Panc1 (cell line): ENCODE measurements around the gene ASB1. TPM values are rescaled to one million over a fixed set of nuclear protein-coding genes. Genes with fewer than 3 reads are reported as not detected.

Experiments used
- ATAC-seq: fragments of 200-7000 bp; cut with Tn5 transposase; 2 replicates; pipeline ENCODE4 v1.9.1; 2020; ENCODE audit warnings: mild to moderate bottlenecking, moderate library complexity
- BruUV-seq: library from RNA; stranded (reverse); fragments of 400-500 nt; replicated peaks from 2 replicates; lab custom pipeline; 2021; lab: Mats Ljungman, UMichigan
- CTCF ChIA-PET: fragments of 300-600 bp; sonication (Branson Sonifier 250); formaldehyde crosslinking; loops from one replicate; lab custom pipeline; 2022; ENCODE audit warnings: antibody characterized with exemption; lab: Charles Lee
- POLR2A ChIA-PET: fragments of 300-600 bp; sonication (Branson Sonifier 250); formaldehyde crosslinking; loops from one replicate; lab custom pipeline; 2022; ENCODE audit warnings: antibody characterized with exemption; lab: Charles Lee
- DNase-seq: peaks from one replicate; pipeline ENCODE4 v3.0.0-alpha.2; 2010; ENCODE audit warnings: low read depth, low spot score
- H3K27ac ChIP-seq: 2 replicates; pipeline ENCODE4 v1.5.1; 2011; ENCODE audit warnings: mild to moderate bottlenecking, low read length, inconsistent platforms
- H3K27me3 ChIP-seq: fragments of 200-500 bp; sonication (Bioruptor generic); 2 replicates; pipeline ENCODE4 v1.6.0; 2014; ENCODE audit warnings: low read length, inconsistent platforms; ENCODE audit not compliant: control insufficient read depth, insufficient read depth
- H3K36me3 ChIP-seq: fragments of 200-500 bp; sonication (Bioruptor generic); 2 replicates; pipeline ENCODE4 v1.5.1; 2014; ENCODE audit warnings: inconsistent platforms, mild to moderate bottlenecking, low read length, moderate library complexity; ENCODE audit not compliant: control insufficient read depth, insufficient read depth
- H3K4me1 ChIP-seq: 2 replicates; pipeline ENCODE4 v1.5.1; 2011; ENCODE audit warnings: inconsistent platforms, mild to moderate bottlenecking, low read length, moderate library complexity; ENCODE audit not compliant: control insufficient read depth, insufficient read depth
- H3K4me3 ChIP-seq, 2 experiments: 2 replicates each; pipeline ENCODE4 v1.5.1; 2011 to 2012; ENCODE audit warnings: low read depth in 2 of 2, low read length in 2 of 2, mild to moderate bottlenecking in 2 of 2, inconsistent platforms in 1 of 2, moderate library complexity in 1 of 2
- H3K9me3 ChIP-seq: fragments of 200-500 bp; sonication (Bioruptor generic); 2 replicates; pipeline ENCODE4 v1.5.1; 2014; ENCODE audit warnings: low read depth, mild to moderate bottlenecking, inconsistent platforms, low read length, moderate library complexity; ENCODE audit not compliant: control insufficient read depth, insufficient read depth
- CTCF ChIP-seq: fragments of 450-650 bp; IDR thresholded peaks from 2 replicates; pipeline ENCODE4 v1.5.1; 2017; ENCODE audit warnings: mild to moderate bottlenecking
- POLR2AphosphoS5 ChIP-seq: IDR thresholded peaks from 2 replicates; pipeline ENCODE4 v1.6.1; 2012; ENCODE audit warnings: mild to moderate bottlenecking, low read depth, low read length, moderate library complexity
- SIN3A ChIP-seq: IDR thresholded peaks from 2 replicates; pipeline ENCODE4 v1.6.1; 2012; ENCODE audit warnings: low read depth, mild to moderate bottlenecking, low read length, moderate library complexity, borderline replicate concordance; ENCODE audit not compliant: insufficient read depth
- TCF7L2 ChIP-seq: IDR thresholded peaks from 2 replicates; pipeline ENCODE4 v1.6.1; 2011; ENCODE audit warnings: mild to moderate bottlenecking, low read depth, low read length, inconsistent platforms
- in situ Hi-C: cut with HindIII; loops from 2 replicates; pipeline ENCODE4 v1.10.0; 2016; ENCODE audit warnings: low sequenced_read_pairs, low pct_unique_long_range_greater_than_20kb
- intact Hi-C: fragments of 100-400 bp; cut with micrococcal nuclease; formaldehyde crosslinking; loops from one replicate; pipeline ENCODE4 v1.10.0; 2022; ENCODE audit not compliant: unreplicated experiment
- total RNA-seq: library from RNA; stranded (reverse); gene quantifications from one replicate; pipeline ENCODE4 v1.2.1, GENCODE V29; 2021; ENCODE audit not compliant: unreplicated experiment
- TF ChIP-seq, protein P1 (sequence below), 2 experiments: IDR thresholded peaks; 2 replicates each; pipeline ENCODE4 v1.6.1; 2011 to 2012; ENCODE audit warnings: low read depth in 2 of 2, control low read depth in 1 of 2, low read length in 1 of 2, mild to moderate bottlenecking in 1 of 2, moderate library complexity in 1 of 2; ENCODE audit not compliant: insufficient read depth in 1 of 2

The ASB1 gene
- total RNA-seq, 1 experiment from 2014 or later: 57.3 TPM

- TF ChIP-seq SIN3A: no peak
- TF ChIP-seq, protein P1, sequence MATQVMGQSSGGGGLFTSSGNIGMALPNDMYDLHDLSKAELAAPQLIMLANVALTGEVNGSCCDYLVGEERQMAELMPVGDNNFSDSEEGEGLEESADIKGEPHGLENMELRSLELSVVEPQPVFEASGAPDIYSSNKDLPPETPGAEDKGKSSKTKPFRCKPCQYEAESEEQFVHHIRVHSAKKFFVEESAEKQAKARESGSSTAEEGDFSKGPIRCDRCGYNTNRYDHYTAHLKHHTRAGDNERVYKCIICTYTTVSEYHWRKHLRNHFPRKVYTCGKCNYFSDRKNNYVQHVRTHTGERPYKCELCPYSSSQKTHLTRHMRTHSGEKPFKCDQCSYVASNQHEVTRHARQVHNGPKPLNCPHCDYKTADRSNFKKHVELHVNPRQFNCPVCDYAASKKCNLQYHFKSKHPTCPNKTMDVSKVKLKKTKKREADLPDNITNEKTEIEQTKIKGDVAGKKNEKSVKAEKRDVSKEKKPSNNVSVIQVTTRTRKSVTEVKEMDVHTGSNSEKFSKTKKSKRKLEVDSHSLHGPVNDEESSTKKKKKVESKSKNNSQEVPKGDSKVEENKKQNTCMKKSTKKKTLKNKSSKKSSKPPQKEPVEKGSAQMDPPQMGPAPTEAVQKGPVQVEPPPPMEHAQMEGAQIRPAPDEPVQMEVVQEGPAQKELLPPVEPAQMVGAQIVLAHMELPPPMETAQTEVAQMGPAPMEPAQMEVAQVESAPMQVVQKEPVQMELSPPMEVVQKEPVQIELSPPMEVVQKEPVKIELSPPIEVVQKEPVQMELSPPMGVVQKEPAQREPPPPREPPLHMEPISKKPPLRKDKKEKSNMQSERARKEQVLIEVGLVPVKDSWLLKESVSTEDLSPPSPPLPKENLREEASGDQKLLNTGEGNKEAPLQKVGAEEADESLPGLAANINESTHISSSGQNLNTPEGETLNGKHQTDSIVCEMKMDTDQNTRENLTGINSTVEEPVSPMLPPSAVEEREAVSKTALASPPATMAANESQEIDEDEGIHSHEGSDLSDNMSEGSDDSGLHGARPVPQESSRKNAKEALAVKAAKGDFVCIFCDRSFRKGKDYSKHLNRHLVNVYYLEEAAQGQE (IDR thresholded peaks at IDR 0.05; ENCODE audit: insufficient read depth in 1 of 2, low read depth in 2 of 2, low read length in 1 of 2): no peak
- TF ChIP-seq CTCF: no peak
- TF ChIP-seq POLR2AphosphoS5: no peak
- no peak for TF ChIP-seq TCF7L2
- H3K4me3 ChIP-seq: no peak overlapping the region
- ChIA-PET CTCF (no interaction called here), POLR2A (no interaction called here)
- H3K27me3 ChIP-seq: no peaks in the 10 kb centered on the region
- no peaks in the 10 kb centered on the region for H3K4me1 ChIP-seq
- no TSS peak for BruUV-seq
- no peak overlapping the region for H3K27ac ChIP-seq
- DNase-seq (no peak), ATAC-seq (no peak)
- in situ Hi-C loops (no loop called here), intact Hi-C loops (no loop called here)
- peaks cover 13% of the 10 kb centered on the region for H3K9me3 ChIP-seq
- H3K36me3 ChIP-seq: no peaks in the 10 kb centered on the region
Observed at GRCh38 chr2:238483656-238484055, 56.9 kb downstream of the ASB1 start.

DNA sequence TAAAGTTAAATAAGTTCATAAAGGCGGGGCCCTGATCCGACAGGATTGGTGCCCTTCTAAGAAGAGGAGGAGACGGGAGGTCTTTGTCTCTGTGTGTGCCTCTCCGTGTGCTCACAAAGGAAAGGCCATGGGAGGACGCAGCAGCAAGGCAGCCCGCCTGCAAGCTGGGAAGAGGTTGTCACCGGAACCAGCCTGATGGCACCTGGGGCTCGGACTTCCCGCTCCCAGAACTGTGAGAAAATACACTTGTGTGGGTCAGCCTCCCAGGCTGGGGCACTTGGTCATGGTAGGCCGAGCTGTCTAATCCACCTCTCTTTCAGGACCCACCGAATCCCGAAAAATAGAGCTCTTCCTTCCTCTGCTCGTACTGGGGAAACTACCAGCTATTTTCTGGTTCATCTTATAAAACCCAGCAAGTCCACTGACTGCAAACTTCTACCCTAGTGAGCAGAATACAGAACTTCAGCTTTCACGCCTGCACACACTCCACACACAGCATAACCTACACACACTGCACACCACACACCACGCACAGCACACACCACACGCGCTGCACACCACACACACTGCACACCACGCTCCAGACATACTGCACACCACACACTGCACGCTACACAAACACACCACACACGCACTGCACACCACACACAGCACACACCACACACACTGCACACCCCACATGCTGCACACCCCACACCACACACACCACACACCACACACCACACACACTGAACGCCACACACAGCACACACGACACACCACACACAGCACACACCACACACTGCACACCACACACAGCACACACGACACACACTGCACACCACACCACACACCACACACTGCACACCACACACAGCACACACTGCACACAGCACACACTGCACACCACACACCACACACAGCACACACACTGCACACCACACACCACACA, 58.1 kb downstream of the ASB1 start:
- DNase-seq (no peak), ATAC-seq (peak; percentile 56; the same call in 1 of the 2 replicates)
- peaks cover 5% of the 10 kb centered on the region; the same call in 1 of the 2 replicates for H3K9me3 ChIP-seq
- TF ChIP-seq CTCF: no peak
- TF ChIP-seq, protein P1 (IDR thresholded peaks at IDR 0.05; ENCODE audit: insufficient read depth in 1 of 2, low read depth in 2 of 2, low read length in 1 of 2): no peak
- TF ChIP-seq POLR2AphosphoS5: no peak
- TF ChIP-seq SIN3A: no peak
- TF ChIP-seq TCF7L2: no peak
- intact Hi-C loops: no loop called here
- in situ Hi-C loops: no loop called here
- H3K4me1 ChIP-seq: no peaks in the 10 kb centered on the region
- H3K27me3 ChIP-seq: no peaks in the 10 kb centered on the region
- no peak overlapping the region for H3K4me3 ChIP-seq
- H3K36me3 ChIP-seq: no peaks in the 10 kb centered on the region
- H3K27ac ChIP-seq: no peak overlapping the region
- ChIA-PET POLR2A (interaction anchor here (0.5 kb wide), 1 partner anchor 11 kb away, joined by 3 read pairs; no protein-coding TSS in a partner anchor), CTCF (no interaction called here)
- no TSS peak for BruUV-seq
